ENCODE results near the gene TMEM201. TPM values are rescaled to one million over a fixed set of nuclear protein-coding genes. Genes with fewer than 3 reads are reported as not detected.

TMEM201 gene
- total and polyA plus RNA-seq, 9 of the 15 experiments (the other 6 are each of a cell fraction or from before 2014, with no cell fraction given), result 0.42 to 51.3 (median 7.4) TPM

DNA sequence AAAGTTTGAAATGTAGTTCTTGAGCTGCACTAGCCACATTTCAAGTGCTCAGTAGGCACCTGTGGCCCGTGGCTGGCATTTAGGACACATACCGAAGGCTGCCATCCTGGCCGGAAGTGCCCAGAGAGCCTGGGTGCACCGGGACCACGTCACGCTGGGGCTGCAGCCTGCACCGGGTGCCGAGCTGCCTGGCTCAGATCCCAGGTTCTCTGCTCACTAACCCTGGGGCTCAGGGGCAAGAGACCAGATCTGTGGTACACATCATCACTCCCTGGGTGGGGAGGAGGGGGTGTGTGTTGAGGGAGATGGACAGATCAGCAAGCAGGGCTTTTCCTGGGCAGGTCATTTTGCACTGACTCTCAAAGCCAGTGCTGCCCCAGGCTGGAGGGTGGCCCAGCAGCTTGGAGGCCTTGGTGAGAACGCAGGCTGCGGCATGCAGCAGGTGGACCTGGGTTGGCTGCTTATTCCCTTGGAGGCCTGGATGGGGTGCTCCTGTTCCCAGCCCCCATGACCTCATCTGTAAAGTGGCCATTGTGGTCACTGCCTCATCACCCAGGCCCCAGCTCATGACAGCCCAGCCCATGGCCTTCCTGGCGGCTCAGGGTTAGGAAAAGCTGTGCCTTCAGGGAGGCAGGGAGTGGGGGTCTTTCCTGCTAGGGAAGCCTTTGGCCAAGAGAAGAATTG lies 23.6 kb downstream of the TMEM201 start:
- WGBS (ENCODE audit: insufficient coverage, low coverage, missing lambda C conversion rate), result 92% methylated on average over 11 of the region's 11 CpGs
- Histone ChIP-seq H3K9ac (ENCODE audit: insufficient read depth in 1 of 2, low read depth in 2 of 2, low read length in 2 of 2) (peak overlapping the region in 1 of 2 experiments; percentile 21; a peak in 1 of 4 replicates), H3K9me1 (ENCODE audit: control insufficient read depth, insufficient read depth, low read length) (no peaks in the 10 kb centered on the region), H3K4me2 (ENCODE audit: insufficient read depth, low read length) (no peak overlapping the region), H2AFZ (ENCODE audit: low read depth, low read length) (no peak overlapping the region), H3K27ac (ENCODE audit: extremely low read depth, low read depth, low read length) (no peak overlapping the region), H4K20me1 (replicated peaks; ENCODE audit: control insufficient read depth, insufficient read depth, low read length) (no peaks in the 10 kb centered on the region; the same call in 1 of the 2 replicates), H3K27me3 (ENCODE audit: control insufficient read depth in 2 of 2, insufficient read depth in 2 of 2, low read length in 2 of 2) (no peaks in the 10 kb centered on the region), H3K4me1 (replicated peaks in 1 of 2; ENCODE audit: control insufficient read depth in 2 of 2, insufficient read depth in 2 of 2, low read length in 2 of 2) (peaks cover 4 to 23% of the 10 kb centered on the region in 2 experiments; a peak in 3 of 5 replicates), H3K4me3 (no peak overlapping the region), H3K79me2 (ENCODE audit: control insufficient read depth, insufficient read depth, low read length) (no peaks in the 10 kb centered on the region), H3K9me3 (replicated peaks; ENCODE audit: control insufficient read depth, insufficient read depth, low read depth, low read length) (no peaks in the 10 kb centered on the region), H3K36me3 (ENCODE audit: control insufficient read depth, insufficient read depth, low read length) (peaks cover 65% of the 10 kb centered on the region; the same call in 2 of the 3 replicates)
- no peak for DNase-seq (ENCODE audit: extremely low read depth in 1 of 4, low spot score in 3 of 4)
- no TSS peak for BruUV-seq (replicated peaks)
- in situ Hi-C loops (cut with MboI) (no loop called here), intact Hi-C loops (cut with micrococcal nuclease) (no loop called here)
- ATAC-seq, result no peak
- CTCF ChIA-PET (ENCODE audit: low intra/inter-chr PET ratio), result no interaction called here
- POLR2A ChIA-PET, result interaction anchor here (1.5 kb wide), 2 partner anchors 15 to 19 kb away, joined by 4 to 6 read pairs; no protein-coding TSS in a partner anchor
- TF ChIP-seq NUFIP1 (IDR thresholded peaks at IDR 0.05; ENCODE audit: partially characterized antibody) (no peak), POLR2G (IDR thresholded peaks at IDR 0.05; ENCODE audit: low read depth, low read length) (peak; percentile 34; the same call in 1 of the 2 replicates)
- FAIRE-seq, result no peak

DNA sequence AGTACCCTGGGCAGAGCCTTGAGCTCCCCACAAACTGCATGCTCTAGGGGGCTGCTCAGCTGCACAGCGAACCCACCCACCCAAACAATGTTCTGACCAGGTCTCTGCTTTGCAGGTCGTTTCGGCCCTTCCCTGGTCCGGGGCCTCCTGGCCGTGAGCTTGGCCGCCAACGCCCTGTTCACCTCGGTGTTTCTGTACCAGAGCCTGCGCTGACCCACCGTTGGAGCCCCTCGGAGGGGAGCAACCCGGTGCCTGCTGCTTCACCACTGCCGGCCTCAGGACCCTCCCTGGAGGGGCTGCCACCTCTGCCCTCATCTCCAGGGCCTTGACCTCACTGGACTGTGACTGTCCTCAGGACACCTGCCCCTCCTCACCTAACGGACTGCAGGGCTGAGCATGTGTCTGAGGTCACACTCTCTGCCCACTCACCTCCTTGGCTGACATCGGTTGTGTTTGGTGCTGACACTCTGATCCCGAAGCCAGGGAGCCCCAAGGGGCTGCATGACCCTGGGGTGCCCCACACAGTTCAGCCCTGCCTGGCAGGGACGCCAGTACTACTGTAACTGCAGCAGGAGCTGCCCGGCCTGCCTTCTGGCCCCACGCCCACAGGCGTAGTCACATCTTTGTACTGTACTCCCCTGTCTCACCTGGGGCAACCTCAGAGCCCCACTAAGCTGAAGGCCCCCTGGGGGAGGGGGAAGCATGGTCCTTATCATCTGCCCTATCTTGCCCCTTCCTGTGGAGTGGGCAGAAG lies 24.3 kb downstream of the TMEM201 start:
- Histone ChIP-seq H3K36me3 (ENCODE audit: control insufficient read depth, insufficient read depth, low read length) (peaks cover 57% of the 10 kb centered on the region; the same call in 2 of the 3 replicates), H2AFZ (ENCODE audit: low read depth, low read length) (no peak overlapping the region), H3K9me3 (replicated peaks; ENCODE audit: control insufficient read depth, insufficient read depth, low read depth, low read length) (no peaks in the 10 kb centered on the region), H3K9ac (ENCODE audit: insufficient read depth in 1 of 2, low read depth in 2 of 2, low read length in 2 of 2) (0 out of 4 replicates have a peak overlapping the region, but pooled peaks of 1 of the 2 experiments have one; percentile 21), H3K79me2 (ENCODE audit: control insufficient read depth, insufficient read depth, low read length) (no peaks in the 10 kb centered on the region), H3K27me3 (ENCODE audit: control insufficient read depth in 2 of 2, insufficient read depth in 2 of 2, low read length in 2 of 2) (peaks cover 0 to 6% of the 10 kb centered on the region in 2 experiments; a peak in 2 of 5 replicates), H3K4me3 (no peak overlapping the region), H3K4me2 (ENCODE audit: insufficient read depth, low read length) (no peak overlapping the region), H3K9me1 (ENCODE audit: control insufficient read depth, insufficient read depth, low read length) (no peaks in the 10 kb centered on the region), H4K20me1 (replicated peaks; ENCODE audit: control insufficient read depth, insufficient read depth, low read length) (no peaks in the 10 kb centered on the region; the same call in 1 of the 2 replicates), H3K27ac (ENCODE audit: extremely low read depth, low read depth, low read length) (no peak overlapping the region), H3K4me1 (replicated peaks in 1 of 2; ENCODE audit: control insufficient read depth in 2 of 2, insufficient read depth in 2 of 2, low read length in 2 of 2) (peaks cover 4 to 23% of the 10 kb centered on the region in 2 experiments; a peak in 3 of 5 replicates)
- TF ChIP-seq POLR2G (IDR thresholded peaks at IDR 0.05; ENCODE audit: low read depth, low read length) (peak; percentile 27; the same call in 1 of the 2 replicates), ZNF445 (CRISPR knock-in tag; IDR thresholded peaks at IDR 0.05; ENCODE audit: low read depth) (no peak), ESRRA (IDR thresholded peaks at IDR 0.05; ENCODE audit: borderline replicate concordance, low read depth) (no peak), ZFX (CRISPR knock-in tag; IDR thresholded peaks at IDR 0.05) (no peak), ZNF778 (CRISPR knock-in tag; IDR thresholded peaks at IDR 0.05) (no peak)
- TF ChIP-seq, protein P1, sequence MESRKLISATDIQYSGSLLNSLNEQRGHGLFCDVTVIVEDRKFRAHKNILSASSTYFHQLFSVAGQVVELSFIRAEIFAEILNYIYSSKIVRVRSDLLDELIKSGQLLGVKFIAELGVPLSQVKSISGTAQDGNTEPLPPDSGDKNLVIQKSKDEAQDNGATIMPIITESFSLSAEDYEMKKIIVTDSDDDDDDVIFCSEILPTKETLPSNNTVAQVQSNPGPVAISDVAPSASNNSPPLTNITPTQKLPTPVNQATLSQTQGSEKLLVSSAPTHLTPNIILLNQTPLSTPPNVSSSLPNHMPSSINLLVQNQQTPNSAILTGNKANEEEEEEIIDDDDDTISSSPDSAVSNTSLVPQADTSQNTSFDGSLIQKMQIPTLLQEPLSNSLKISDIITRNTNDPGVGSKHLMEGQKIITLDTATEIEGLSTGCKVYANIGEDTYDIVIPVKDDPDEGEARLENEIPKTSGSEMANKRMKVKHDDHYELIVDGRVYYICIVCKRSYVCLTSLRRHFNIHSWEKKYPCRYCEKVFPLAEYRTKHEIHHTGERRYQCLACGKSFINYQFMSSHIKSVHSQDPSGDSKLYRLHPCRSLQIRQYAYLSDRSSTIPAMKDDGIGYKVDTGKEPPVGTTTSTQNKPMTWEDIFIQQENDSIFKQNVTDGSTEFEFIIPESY (CRISPR knock-in tag; IDR thresholded peaks at IDR 0.05), result peak; percentile 31; the same call in 1 of the 2 replicates
- no peak for ATAC-seq
- ChIA-PET CTCF (ENCODE audit: low intra/inter-chr PET ratio) (no interaction called here), POLR2A (interaction anchor here (0.5 to 1.5 kb wide), 3 partner anchors 9 to 218 kb away, joined by 3 to 4 read pairs (median 3); no protein-coding TSS in a partner anchor)
- 89% methylated on average over 17 of the region's 20 CpGs for WGBS (ENCODE audit: insufficient coverage, low coverage, missing lambda C conversion rate)
- intact Hi-C loops (cut with micrococcal nuclease), result no loop called here
- in situ Hi-C loops (cut with MboI), result no loop called here
- FAIRE-seq, result no peak
- no peak for DNase-seq (ENCODE audit: extremely low read depth in 1 of 4, low spot score in 3 of 4)
- no TSS peak for BruUV-seq (replicated peaks)

Measured in K562 (cell line).